HepG2 (cell line): Measurements from ENCODE around the gene BZW1. TPM values are rescaled to one million over a fixed set of nuclear protein-coding genes. Genes with fewer than 3 reads are reported as not detected.
A peak's percentile ranks its signal among the peaks of the same experiment; 100 is the strongest.

Experiments used
- ATAC-seq: fragments of 200-7000 bp; cut with Tn5 transposase; 3 replicates; pipeline ENCODE4 v1.9.1; 2020; ENCODE audit warnings: mild to moderate bottlenecking, moderate library complexity
- BruUV-seq: library from RNA; stranded (reverse); fragments of 400-500 nt; replicated peaks from 2 replicates; lab custom pipeline; 2021; lab: Mats Ljungman, UMichigan
- CTCF ChIA-PET: fragments of 300-600 bp; formaldehyde crosslinking; extraction: SDS; loops from one replicate; lab custom pipeline; 2021; ENCODE audit warnings: low total read pairs, inconsistent platforms, low intra/inter-chr PET ratio; lab: Yijun Ruan, JAX
- POLR2A ChIA-PET: fragments of 350-600 bp; sonication (Branson Sonifier 250); formaldehyde crosslinking; loops from one replicate; lab custom pipeline; 2020; ENCODE audit warnings: antibody characterized with exemption, inconsistent platforms; lab: Yijun Ruan, JAX
- DNase-seq: peaks from one replicate; pipeline ENCODE4 v3.0.0-alpha.2; 2015; ENCODE audit warnings: low spot score
- FAIRE-seq: peaks from 3 replicates; lab custom pipeline; 2011; peaks lifted over from hg19 to GRCh38; lab: Jason Lieb, UNC
- H2AFZ ChIP-seq: one replicate; pipeline ENCODE4 v1.6.1; 2011; ENCODE audit warnings: low read length, inconsistent platforms
- H3K27ac ChIP-seq: fragments of 300-600 bp; 3 replicates; pipeline ENCODE4 v1.8.0; 2011; ENCODE audit warnings: mixed run types, mild to moderate bottlenecking, mixed read lengths, low read length, inconsistent platforms; ENCODE audit not compliant: insufficient read depth; ENCODE audit errors: extremely low read length
- H3K27me3 ChIP-seq, 2 experiments: fragments of 200-600 bp in 1 of 2; 2 replicates in 1 of 2; 3 replicates in 1 of 2; pipeline versions ENCODE4 v1.6.0 to v1.8.0; 2011; ENCODE audit warnings: low read length in 2 of 2, mild to moderate bottlenecking in 2 of 2, moderate library complexity in 2 of 2, inconsistent platforms in 1 of 2; ENCODE audit not compliant: insufficient read depth in 2 of 2, control insufficient read depth in 1 of 2
- H3K36me3 ChIP-seq, 2 experiments: fragments of 200-600 bp in 1 of 2; replicated peaks in 1 of 2; 2 replicates in 1 of 2; 3 replicates in 1 of 2; pipeline versions ENCODE4 v1.5.1 to v1.8.0; 2011; ENCODE audit warnings: low read length in 2 of 2, inconsistent platforms in 1 of 2; ENCODE audit not compliant: insufficient read depth in 2 of 2, control insufficient read depth in 1 of 2
- H3K4me1 ChIP-seq: 2 replicates; pipeline ENCODE4 v1.5.1; 2012; ENCODE audit warnings: low read length, inconsistent platforms; ENCODE audit not compliant: insufficient read depth
- H3K4me2 ChIP-seq: 2 replicates; pipeline ENCODE4 v1.6.0; 2011; ENCODE audit warnings: low read depth, low read length, inconsistent platforms
- H3K4me3 ChIP-seq, 3 experiments: fragments of 200-600 bp in 1 of 3; sonication (generic), shearing (Covaris generic) in 1 of 3; replicated peaks in 1 of 3; 2 replicates each; pipeline ENCODE4 v1.5.1; 2011 to 2016; ENCODE audit warnings: low read length in 3 of 3, inconsistent platforms in 2 of 3, low read depth in 2 of 3, mild to moderate bottlenecking in 2 of 3, control low read depth in 1 of 3, mixed read lengths in 1 of 3; ENCODE audit not compliant: insufficient read depth in 1 of 3
- H3K79me2 ChIP-seq: one replicate; pipeline ENCODE4 v1.6.1; 2011; ENCODE audit warnings: low read length, inconsistent platforms; ENCODE audit not compliant: insufficient read depth
- H3K9ac ChIP-seq: 2 replicates; pipeline ENCODE4 v1.6.0; 2011; ENCODE audit warnings: mild to moderate bottlenecking, low read depth, low read length, inconsistent platforms; ENCODE audit not compliant: insufficient read depth
- H3K9me3 ChIP-seq: 2 replicates; pipeline ENCODE4 v1.5.1; 2012; ENCODE audit warnings: mild to moderate bottlenecking, low read length
- H4K20me1 ChIP-seq: 2 replicates; pipeline ENCODE4 v1.6.0; 2011; ENCODE audit warnings: inconsistent platforms, mild to moderate bottlenecking, low read length, moderate library complexity; ENCODE audit not compliant: insufficient read depth
- CEBPG ChIP-seq: IDR thresholded peaks from 2 replicates; pipeline ENCODE4 v1.6.1; 2016
- HHEX ChIP-seq: IDR thresholded peaks from 2 replicates; pipeline ENCODE4 v1.6.1; 2016; ENCODE audit warnings: control low read depth
- KLF12 ChIP-seq: sonication (generic); formaldehyde crosslinking; IDR thresholded peaks from 2 replicates; pipeline ENCODE4 v1.4.0; 2020; ENCODE audit warnings: missing genetic modification reagents, borderline replicate concordance
- NFIC ChIP-seq: IDR thresholded peaks from 2 replicates; pipeline ENCODE4 v1.6.1; 2012; ENCODE audit warnings: mild to moderate bottlenecking, low read length, inconsistent platforms
- RBFOX2 ChIP-seq: fragments of 200-400 bp; formaldehyde crosslinking; IDR thresholded peaks from 2 replicates; pipeline ENCODE4 v1.6.1; 2017; ENCODE audit warnings: low read depth, mild to moderate bottlenecking, low read length
- SNRNP70 ChIP-seq: fragments of 200-400 bp; formaldehyde crosslinking; IDR thresholded peaks from 2 replicates; pipeline ENCODE4 v1.6.1; 2017; ENCODE audit warnings: mild to moderate bottlenecking, low read depth, low read length, moderate library complexity
- ZNF318 ChIP-seq: sonication (generic); formaldehyde crosslinking; IDR thresholded peaks from 2 replicates; pipeline ENCODE4 v1.4.0; 2020; ENCODE audit warnings: mild to moderate bottlenecking, missing genetic modification reagents
- ZNF660 ChIP-seq: sonication (generic); formaldehyde crosslinking; IDR thresholded peaks from 2 replicates; pipeline ENCODE4 v1.5.1; 2020; ENCODE audit warnings: mild to moderate bottlenecking, low read depth, missing genetic modification reagents, borderline replicate concordance
- ZNF83 ChIP-seq: sonication (generic); formaldehyde crosslinking; IDR thresholded peaks from 2 replicates; pipeline ENCODE4 v1.4.0; 2020; ENCODE audit warnings: missing genetic modification reagents, mild to moderate bottlenecking, borderline replicate concordance
- WGBS: methylation state at CpG from one replicate; pipeline ENCODE4 v1.1.6; 2017; ENCODE audit warnings: low lambda C conversion rate; 5-methylcytosine and 5-hydroxymethylcytosine counted together
- in situ Hi-C: cut with HindIII; loops from 2 replicates; pipeline ENCODE4 v1.10.0; 2017; ENCODE audit warnings: low pct_unique_long_range_greater_than_20kb; ENCODE audit not compliant: extremely low pct_ligation_motif_present
- intact Hi-C: fragments of 100-400 bp; cut with micrococcal nuclease; formaldehyde crosslinking; loops from one replicate; pipeline ENCODE4 v1.10.0; 2022; ENCODE audit not compliant: unreplicated experiment
- polyA plus RNA-seq, 8 experiments: library from polyadenylated mRNA; depleted of rRNA in 3 of 8; stranded (reverse) in 7 of 8; unstranded in 1 of 8; fragments of >200 nt; fragmentation: Illumina TruSeq in 4 of 8; extraction: Trizol in 4 of 8; gene quantifications; 2 replicates each; pipeline versions ENCODE4 v1.2.1 to v1.2.3, GENCODE V29; 2011 to 2016; ENCODE audit warnings: low read depth in 4 of 8, missing spikeins in 1 of 8, mixed read lengths in 1 of 8; ENCODE audit not compliant: insufficient read depth in 1 of 8
- total RNA-seq, 5 experiments: library from RNA; depleted of rRNA; stranded (reverse); fragments of >200 nt; fragmentation: Illumina TruSeq; extraction: Trizol; gene quantifications; 2 replicates each; pipeline ENCODE4 v1.2.3, GENCODE V29; 2016; ENCODE audit warnings: low read depth in 1 of 5
- TF ChIP-seq, protein P1 (sequence below): sonication (generic); formaldehyde crosslinking; IDR thresholded peaks from 2 replicates; pipeline ENCODE4 v1.5.1; 2020; ENCODE audit warnings: missing genetic modification reagents, mild to moderate bottlenecking, borderline replicate concordance

Gene BZW1
- total and polyA plus RNA-seq, 2 of the 13 experiments (the other 11 are each of a cell fraction or from before 2014, with no cell fraction given): 106 to 384 TPM

GRCh38 chr2:200814276-200814815 is 2.6 kb downstream of the BZW1 start (continued):
- no peak for TF ChIP-seq ZNF318 (CRISPR knock-in tag)
- no peak for TF ChIP-seq HHEX (CRISPR knock-in tag)
- TF ChIP-seq NFIC: no peak
- TF ChIP-seq RBFOX2: 0 out of 2 replicates have a peak, but pooled peaks have one; percentile 31

GRCh38 chr2:200814917-200815316 is 3.2 kb downstream of the BZW1 start:
- no peak overlapping the region for H3K27ac ChIP-seq
- H3K9ac ChIP-seq: no peak overlapping the region
- BruUV-seq: no TSS peak
- peaks cover 47% of the 10 kb centered on the region for H3K79me2 ChIP-seq
- POLR2A ChIA-PET: interaction anchor here (1.3 to 1.6 kb wide), 2 partner anchors 57 to 74 kb away, joined by 3 read pairs; partner anchors contain the start of genes NIF3L1 and PPIL3
- H3K4me1 ChIP-seq: peaks cover 41% of the 10 kb centered on the region
- no peaks in the 10 kb centered on the region for H3K9me3 ChIP-seq
- in situ Hi-C loops (loop anchor here (5.0 to 25.0 kb wide), 3 partner anchors 73 to 853 kb away; partner anchors contain the start of genes MAIP1 and TYW5), intact Hi-C loops (loop anchor here (5.0 kb wide), 1 partner anchor 238 kb away; no protein-coding TSS in a partner anchor)
- H3K4me3 ChIP-seq: no peak overlapping the region
- H4K20me1 ChIP-seq: peaks cover 21% of the 10 kb centered on the region
- CTCF ChIA-PET: no interaction called here
- peaks cover 21 to 63% of the 10 kb centered on the region in 2 experiments for H3K36me3 ChIP-seq
- no peak overlapping the region for H2AFZ ChIP-seq
- ATAC-seq: no peak
- H3K4me2 ChIP-seq: no peak overlapping the region
- no peak for FAIRE-seq
- WGBS: 96% methylated on average over 1 of the region's 1 CpG
- H3K27me3 ChIP-seq: no peaks in the 10 kb centered on the region; a peak in 1 of 5 replicates
- no peak for DNase-seq
- TF ChIP-seq ZNF83 (CRISPR knock-in tag) (no peak), KLF12 (CRISPR knock-in tag) (no peak), ZNF660 (CRISPR knock-in tag) (no peak), SNRNP70 (no peak), CEBPG (CRISPR knock-in tag) (0 out of 2 replicates have a peak, but pooled peaks have one; percentile 31)
- TF ChIP-seq, protein P1, sequence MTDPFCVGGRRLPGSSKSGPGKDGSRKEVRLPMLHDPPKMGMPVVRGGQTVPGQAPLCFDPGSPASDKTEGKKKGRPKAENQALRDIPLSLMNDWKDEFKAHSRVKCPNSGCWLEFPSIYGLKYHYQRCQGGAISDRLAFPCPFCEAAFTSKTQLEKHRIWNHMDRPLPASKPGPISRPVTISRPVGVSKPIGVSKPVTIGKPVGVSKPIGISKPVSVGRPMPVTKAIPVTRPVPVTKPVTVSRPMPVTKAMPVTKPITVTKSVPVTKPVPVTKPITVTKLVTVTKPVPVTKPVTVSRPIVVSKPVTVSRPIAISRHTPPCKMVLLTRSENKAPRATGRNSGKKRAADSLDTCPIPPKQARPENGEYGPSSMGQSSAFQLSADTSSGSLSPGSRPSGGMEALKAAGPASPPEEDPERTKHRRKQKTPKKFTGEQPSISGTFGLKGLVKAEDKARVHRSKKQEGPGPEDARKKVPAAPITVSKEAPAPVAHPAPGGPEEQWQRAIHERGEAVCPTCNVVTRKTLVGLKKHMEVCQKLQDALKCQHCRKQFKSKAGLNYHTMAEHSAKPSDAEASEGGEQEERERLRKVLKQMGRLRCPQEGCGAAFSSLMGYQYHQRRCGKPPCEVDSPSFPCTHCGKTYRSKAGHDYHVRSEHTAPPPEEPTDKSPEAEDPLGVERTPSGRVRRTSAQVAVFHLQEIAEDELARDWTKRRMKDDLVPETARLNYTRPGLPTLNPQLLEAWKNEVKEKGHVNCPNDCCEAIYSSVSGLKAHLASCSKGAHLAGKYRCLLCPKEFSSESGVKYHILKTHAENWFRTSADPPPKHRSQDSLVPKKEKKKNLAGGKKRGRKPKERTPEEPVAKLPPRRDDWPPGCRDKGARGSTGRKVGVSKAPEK (CRISPR knock-in tag): no peak
